NCI-H187 (cell line): ENCODE measurements around the gene GLYATL1.

Source experiments
- DNase-seq, 2 experiments: peaks; one replicate each; lab custom pipeline; 2025; lab: John Stamatoyannopoulos, UW

The GLYATL1 gene

DNA sequence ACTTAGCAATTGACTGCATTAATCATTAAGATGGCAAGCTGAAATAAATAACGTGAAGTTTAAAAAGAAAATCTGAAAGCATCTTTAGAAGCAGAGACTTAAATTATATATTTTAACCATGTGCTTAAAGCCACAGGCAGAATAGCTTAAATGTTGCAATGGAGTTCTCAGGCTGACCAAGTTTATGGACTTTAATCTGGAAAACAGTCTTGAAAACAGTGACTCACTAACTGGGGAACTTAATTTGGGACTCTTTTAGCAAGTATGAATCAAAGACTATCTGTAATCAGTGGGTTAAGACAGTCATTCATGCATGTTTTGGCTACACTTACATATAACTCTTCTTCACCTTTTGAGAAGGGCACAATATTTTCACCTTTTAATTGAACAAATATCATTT is 12.6 kb upstream of the GLYATL1 start:
- no peak for DNase-seq

GRCh38 chr11:58927393-58928106 is 11.7 kb upstream of the GLYATL1 start:
- DNase-seq, result no peak

- no peak for DNase-seq
These were observed 11.2 kb upstream of the GLYATL1 start for GRCh38 chr11:58928107-58928499.

DNA sequence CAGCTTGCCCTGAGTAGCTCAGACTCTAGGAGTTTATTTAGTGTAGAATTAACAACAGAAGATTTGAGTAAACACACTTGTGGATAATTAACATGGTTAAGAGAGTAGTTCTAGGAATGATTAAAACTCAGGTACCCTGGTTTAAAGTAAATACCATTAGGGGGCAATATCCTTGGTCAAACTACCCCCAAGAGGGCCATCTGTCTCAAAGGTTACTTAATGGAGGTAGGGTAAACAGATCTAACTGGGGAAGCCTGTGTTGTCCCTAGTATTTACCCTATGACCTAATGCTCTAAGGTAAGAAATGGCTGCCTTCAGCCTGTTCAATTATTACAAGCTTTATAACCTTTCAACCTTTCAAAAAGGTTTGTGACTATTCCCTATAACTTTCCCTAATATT is 10.6 kb upstream of the GLYATL1 start:
- DNase-seq, result no peak

GRCh38 chr11:58930926-58931325 is 8.4 kb upstream of the GLYATL1 start:
- no peak for DNase-seq

GRCh38 chr11:58933661-58934060 is 5.6 kb upstream of the GLYATL1 start:
- DNase-seq, result no peak

DNA sequence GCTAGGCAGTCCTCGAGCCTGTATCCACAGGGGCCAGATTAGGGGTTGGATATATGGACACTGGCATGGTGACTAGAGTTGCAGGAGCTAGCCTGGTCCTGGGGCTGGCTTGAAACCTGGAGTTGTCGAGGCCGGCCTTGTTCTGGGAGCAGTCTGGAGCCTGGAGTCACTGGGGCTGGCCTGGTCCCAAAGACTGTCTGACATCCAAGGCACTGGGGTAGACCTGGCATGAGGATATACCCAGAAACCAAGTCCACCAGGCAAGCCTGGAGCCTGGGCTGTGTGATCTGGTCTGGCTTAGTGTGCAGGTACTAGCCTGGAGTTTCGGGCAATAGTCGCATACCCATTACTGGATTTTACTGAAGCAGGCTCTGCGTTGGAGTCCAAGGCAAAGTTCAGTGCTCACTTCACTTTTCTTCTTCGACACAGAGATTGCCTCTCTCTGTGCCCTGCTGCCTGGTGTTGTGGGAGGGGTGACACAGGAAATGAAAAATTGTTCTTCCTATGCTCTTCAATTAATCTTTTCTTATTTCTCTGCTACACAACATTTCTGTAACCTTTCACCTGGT is 4.3 kb upstream of the GLYATL1 start:
- no peak for DNase-seq

GRCh38 chr11:58938398-58938797 is 890 bp upstream of the GLYATL1 start:
- DNase-seq, result no peak

GRCh38 chr11:58940028-58940427 is 740 bp downstream of the GLYATL1 start:
- DNase-seq, result no peak

GRCh38 chr11:58941838-58942237 is 2.5 kb downstream of the GLYATL1 start:
- no peak for DNase-seq

GRCh38 chr11:58945663-58946062 is 6.4 kb downstream of the GLYATL1 start:
- no peak for DNase-seq

GRCh38 chr11:58949184-58949583 is 9.9 kb downstream of the GLYATL1 start:
- no peak for DNase-seq

DNA sequence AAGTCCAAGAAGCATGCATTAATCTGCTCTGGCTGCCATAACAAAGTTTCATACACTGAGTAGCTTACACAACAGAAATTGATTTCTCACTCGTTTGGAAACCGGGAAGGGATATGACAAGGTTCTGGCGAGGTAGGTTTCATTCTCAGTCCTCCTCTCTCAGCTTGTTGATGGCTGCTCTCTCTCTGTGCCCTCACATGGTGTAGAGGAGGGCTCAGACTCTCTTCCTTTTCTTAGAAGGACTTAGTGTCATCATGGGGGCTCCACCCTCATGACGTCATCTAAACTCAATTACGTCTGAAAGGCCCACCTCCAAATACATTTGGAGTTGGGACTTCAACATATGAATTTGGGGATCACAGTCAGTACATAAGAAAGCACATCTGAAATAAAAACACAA is 18.6 kb downstream of the GLYATL1 start:
- no peak for DNase-seq

GRCh38 chr11:58958500-58958899 is 19.2 kb downstream of the GLYATL1 start:
- no peak for DNase-seq

- no peak for DNase-seq
These were observed 24.3 kb downstream of the GLYATL1 start for GRCh38 chr11:58963551-58964104.

DNA sequence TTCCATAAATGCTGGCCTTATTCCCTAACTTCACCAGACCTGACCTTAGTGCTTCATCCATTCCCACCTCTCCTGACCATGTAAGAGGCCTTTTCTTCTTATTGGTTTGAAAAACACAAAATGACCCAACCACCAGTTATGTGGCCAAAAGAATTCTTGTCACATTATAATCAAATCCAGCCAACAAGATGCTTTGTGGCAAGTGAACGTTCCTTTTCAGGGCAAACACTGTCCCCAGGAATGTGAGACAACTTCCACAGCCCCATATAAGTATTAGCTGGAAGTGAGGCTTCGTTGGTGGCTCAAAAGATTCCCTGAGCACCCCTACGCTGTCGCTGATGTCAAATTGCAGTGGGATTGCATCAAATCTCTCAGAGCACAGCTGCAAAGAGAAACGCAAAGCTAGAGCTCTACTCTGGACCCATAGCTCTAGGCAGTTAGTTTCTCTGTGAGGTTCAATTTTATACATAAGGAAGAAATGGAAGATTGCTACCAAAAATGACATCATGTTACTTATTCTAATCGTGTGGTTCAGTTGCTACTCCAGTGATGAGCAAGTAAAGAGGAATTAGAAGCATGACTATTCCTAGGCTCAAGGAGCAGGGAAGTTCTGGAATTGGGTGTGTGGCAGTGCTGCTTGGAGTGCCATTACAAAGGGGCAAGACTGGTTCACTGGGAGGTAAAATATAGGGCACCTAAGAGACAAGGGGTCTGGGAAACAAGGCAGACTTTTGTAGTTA is 26.1 kb downstream of the GLYATL1 start:
- no peak for DNase-seq

DNA sequence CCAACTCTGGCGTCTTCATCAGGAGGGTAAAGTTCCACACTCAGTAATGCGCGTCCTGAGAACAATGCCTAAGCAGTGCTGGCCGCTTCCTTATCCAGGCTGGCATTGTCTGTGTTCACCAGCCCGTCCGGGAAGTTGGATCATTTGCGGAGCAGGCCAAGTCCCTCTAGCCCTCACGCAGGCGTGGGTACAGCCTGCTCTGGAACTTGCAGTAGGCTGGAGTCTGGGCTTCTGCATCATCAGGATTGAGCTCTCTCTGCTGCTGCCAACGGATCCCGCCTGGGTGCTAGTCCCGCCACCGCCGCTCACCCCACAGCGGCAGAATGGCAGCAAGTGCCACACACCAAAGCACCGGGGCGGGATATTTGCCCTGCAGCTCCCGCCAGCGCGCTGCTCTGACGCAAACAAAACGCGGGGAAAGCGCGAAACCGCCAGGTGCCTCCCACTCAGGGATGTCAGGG is 29.0 kb downstream of the GLYATL1 start:
- DNase-seq, result no peak

- no peak for DNase-seq
These were observed 38.2 kb downstream of the GLYATL1 start for GRCh38 chr11:58977470-58977869.

- DNase-seq, result no peak
These were observed 39.9 kb downstream of the GLYATL1 start for GRCh38 chr11:58979222-58979621.

GRCh38 chr11:58980159-58980843 is 41.0 kb downstream of the GLYATL1 start:
- DNase-seq, result no peak

GRCh38 chr11:58992489-58992888 is 53.2 kb downstream of the GLYATL1 start:
- DNase-seq, result no peak

GRCh38 chr11:58994171-58994570 is 54.9 kb downstream of the GLYATL1 start:
- DNase-seq, result no peak
